Measurements from ENCODE around the gene PRR19.

Gene PRR19

GRCh38 chr19:42353341-42354015 is 51.5 kb downstream of the PRR19 start:
- DNase-seq, result no peak

- DNase-seq, result no peak
Measured at GRCh38 chr19:42355896-42356295, 54.0 kb downstream of the PRR19 start.

GRCh38 chr19:42356686-42357085 is 54.8 kb downstream of the PRR19 start:
- no peak for DNase-seq

GRCh38 chr19:42357290-42357689 is 55.4 kb downstream of the PRR19 start:
- DNase-seq, result no peak
